ENCODE data around the gene PIK3C2G. TPM values are rescaled to one million over a fixed set of nuclear protein-coding genes. Genes with fewer than 3 reads are reported as not detected.
"Not testable (repeated sequence)": the region's sequence is repeated elsewhere in the genome, so short reads cannot be mapped to it uniquely, and the experiment has no call there.

The PIK3C2G gene
- total RNA-seq, 1 experiment from 2014 or later: not detected

DNA sequence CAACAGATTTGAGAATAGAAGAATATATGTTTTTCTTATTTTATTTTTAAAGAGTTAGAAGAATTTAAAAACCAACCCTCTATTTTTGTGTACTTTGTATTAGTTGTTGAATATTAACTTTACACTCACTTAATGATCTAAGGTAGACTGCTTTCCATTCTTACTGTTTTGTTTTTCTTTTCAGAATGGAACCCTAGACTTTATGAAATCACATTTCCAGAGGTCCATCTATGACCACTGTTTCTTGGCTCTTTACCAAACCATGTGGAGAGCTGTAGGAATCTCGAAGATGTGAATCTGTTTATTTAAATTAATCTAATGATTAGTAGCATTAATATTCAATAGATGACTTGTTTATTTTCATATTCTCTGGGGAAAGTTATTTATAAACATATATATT is 7.2 kb upstream of the PIK3C2G start:
- Mint-ChIP-seq H3K27ac (no peak overlapping the region), H3K27me3 (ENCODE audit: low read depth) (no peaks in the 10 kb centered on the region), H3K4me1 (no peaks in the 10 kb centered on the region), H3K4me3 (no peak overlapping the region), H3K9me3 (no peaks in the 10 kb centered on the region), H3K36me3 (ENCODE audit: insufficient read depth in 1 of 3, low read depth in 3 of 3) (no peaks in the 10 kb centered on the region)
- Histone ChIP-seq H3K23ac (ENCODE audit: insufficient read length, low read depth, low read length) (no peak overlapping the region), H2BK120ac (ENCODE audit: low read depth, low read length, poor library complexity, severe bottlenecking) (no peak overlapping the region), H3K14ac (ENCODE audit: insufficient read depth, low read length) (no peak overlapping the region), H3K27me3 (ENCODE audit: insufficient read depth, low read length) (no peaks in the 10 kb centered on the region), H3K79me2 (ENCODE audit: insufficient read depth, low read length) (no peaks in the 10 kb centered on the region), H3K27ac (ENCODE audit: insufficient read length, low read depth, low read length) (no peak overlapping the region), H3K18ac (ENCODE audit: insufficient read length, low read depth, low read length) (no peak overlapping the region), H2AFZ (ENCODE audit: low read length) (no peak overlapping the region), H2BK20ac (ENCODE audit: low read depth, low read length, poor library complexity, severe bottlenecking) (no peak overlapping the region), H3K9ac (ENCODE audit: extremely low read depth, insufficient read length, low read length) (no peak overlapping the region), H2BK5ac (ENCODE audit: insufficient read length, low read length) (no peak overlapping the region), H4K20me1 (ENCODE audit: control insufficient read depth, insufficient read depth, insufficient read length) (no peaks in the 10 kb centered on the region), H4K8ac (replicated peaks; ENCODE audit: insufficient read length, low read depth, low read length) (no peak overlapping the region), H3K9me3 (ENCODE audit: control insufficient read depth, low read depth, low read length) (no peaks in the 10 kb centered on the region), H3K56ac (ENCODE audit: insufficient read length, low read depth, low read length) (no peak overlapping the region), H3K4me2 (ENCODE audit: insufficient read depth, insufficient read length, low read length) (no peak overlapping the region), H2AK5ac (ENCODE audit: insufficient read length, low read length) (no peak overlapping the region), H3K4ac (ENCODE audit: low read depth, low read length) (no peak overlapping the region), H3K79me1 (ENCODE audit: insufficient read depth, low read depth, low read length, poor library complexity, severe bottlenecking) (no peaks in the 10 kb centered on the region), H3T11ph (ENCODE audit: low read length) (no peak overlapping the region), H4K91ac (ENCODE audit: insufficient read length, low read depth, low read length) (no peak overlapping the region), H4K5ac (ENCODE audit: insufficient read length, low read depth, low read length) (no peak overlapping the region), H2BK12ac (ENCODE audit: insufficient read length, low read depth, low read length) (no peak overlapping the region), H3K23me2 (ENCODE audit: insufficient read length, low read depth, low read length, poor library complexity, severe bottlenecking) (no peaks in the 10 kb centered on the region), H2BK15ac (ENCODE audit: low read depth, low read length) (no peak overlapping the region), H3K4me1 (ENCODE audit: insufficient read depth, low read length) (no peaks in the 10 kb centered on the region)
- TF ChIP-seq, protein P1, sequence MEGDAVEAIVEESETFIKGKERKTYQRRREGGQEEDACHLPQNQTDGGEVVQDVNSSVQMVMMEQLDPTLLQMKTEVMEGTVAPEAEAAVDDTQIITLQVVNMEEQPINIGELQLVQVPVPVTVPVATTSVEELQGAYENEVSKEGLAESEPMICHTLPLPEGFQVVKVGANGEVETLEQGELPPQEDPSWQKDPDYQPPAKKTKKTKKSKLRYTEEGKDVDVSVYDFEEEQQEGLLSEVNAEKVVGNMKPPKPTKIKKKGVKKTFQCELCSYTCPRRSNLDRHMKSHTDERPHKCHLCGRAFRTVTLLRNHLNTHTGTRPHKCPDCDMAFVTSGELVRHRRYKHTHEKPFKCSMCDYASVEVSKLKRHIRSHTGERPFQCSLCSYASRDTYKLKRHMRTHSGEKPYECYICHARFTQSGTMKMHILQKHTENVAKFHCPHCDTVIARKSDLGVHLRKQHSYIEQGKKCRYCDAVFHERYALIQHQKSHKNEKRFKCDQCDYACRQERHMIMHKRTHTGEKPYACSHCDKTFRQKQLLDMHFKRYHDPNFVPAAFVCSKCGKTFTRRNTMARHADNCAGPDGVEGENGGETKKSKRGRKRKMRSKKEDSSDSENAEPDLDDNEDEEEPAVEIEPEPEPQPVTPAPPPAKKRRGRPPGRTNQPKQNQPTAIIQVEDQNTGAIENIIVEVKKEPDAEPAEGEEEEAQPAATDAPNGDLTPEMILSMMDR (conservative IDR thresholded peaks at IDR 0.05): no peak
- no CpG with 5 or more reads among the region's 1 CpG for WGBS (ENCODE audit: extremely low coverage, insufficient read length, low lambda C conversion rate)
- no peak for DNase-seq

DNA sequence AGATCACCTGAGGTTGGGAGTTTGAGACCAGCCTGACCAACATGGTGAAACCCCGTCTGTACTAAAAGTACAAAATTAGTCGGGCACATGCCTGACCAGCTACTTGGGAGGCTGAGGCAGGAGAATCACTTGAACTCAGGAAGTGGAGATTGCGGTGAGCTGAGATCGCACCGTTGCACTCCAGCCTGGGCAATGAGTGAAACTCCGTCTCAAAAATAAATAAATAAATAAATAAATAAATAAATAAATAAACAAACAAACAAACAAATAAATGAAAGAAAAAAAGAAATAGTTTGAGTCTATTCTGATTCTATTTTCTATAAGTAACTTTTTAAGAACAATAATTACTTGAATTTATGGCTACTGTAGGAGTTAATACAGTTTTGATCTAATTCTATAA is 6.3 kb upstream of the PIK3C2G start:
- not testable (repeated sequence) for H3K27ac Mint-ChIP-seq; H3K14ac ChIP-seq (ENCODE audit: insufficient read depth, low read length); H4K5ac ChIP-seq (ENCODE audit: insufficient read length, low read depth, low read length); DNase-seq; H2BK15ac ChIP-seq (ENCODE audit: low read depth, low read length); H3K9ac ChIP-seq (ENCODE audit: extremely low read depth, insufficient read length, low read length); H4K8ac ChIP-seq (replicated peaks; ENCODE audit: insufficient read length, low read depth, low read length); H3K23ac ChIP-seq (ENCODE audit: insufficient read length, low read depth, low read length); H3T11ph ChIP-seq (ENCODE audit: low read length); H3K4ac ChIP-seq (ENCODE audit: low read depth, low read length); H3K18ac ChIP-seq (ENCODE audit: insufficient read length, low read depth, low read length); H3K27me3 Mint-ChIP-seq (ENCODE audit: low read depth); H3K23me2 ChIP-seq (ENCODE audit: insufficient read length, low read depth, low read length, poor library complexity, severe bottlenecking); H3K79me2 ChIP-seq (ENCODE audit: insufficient read depth, low read length); H2BK120ac ChIP-seq (ENCODE audit: low read depth, low read length, poor library complexity, severe bottlenecking); H2AK5ac ChIP-seq (ENCODE audit: insufficient read length, low read length); H2BK20ac ChIP-seq (ENCODE audit: low read depth, low read length, poor library complexity, severe bottlenecking); H3K4me3 Mint-ChIP-seq; H2BK12ac ChIP-seq (ENCODE audit: insufficient read length, low read depth, low read length); H3K4me1 Mint-ChIP-seq; H3K56ac ChIP-seq (ENCODE audit: insufficient read length, low read depth, low read length); H4K91ac ChIP-seq (ENCODE audit: insufficient read length, low read depth, low read length); H3K4me1 ChIP-seq (ENCODE audit: insufficient read depth, low read length); H3K9me3 Mint-ChIP-seq; H2AFZ ChIP-seq (ENCODE audit: low read length); H3K36me3 Mint-ChIP-seq (ENCODE audit: insufficient read depth in 1 of 3, low read depth in 3 of 3); H3K9me3 ChIP-seq (ENCODE audit: control insufficient read depth, low read depth, low read length); H3K27me3 ChIP-seq (ENCODE audit: insufficient read depth, low read length); H3K4me2 ChIP-seq (ENCODE audit: insufficient read depth, insufficient read length, low read length); H3K79me1 ChIP-seq (ENCODE audit: insufficient read depth, low read depth, low read length, poor library complexity, severe bottlenecking); H2BK5ac ChIP-seq (ENCODE audit: insufficient read length, low read length); H3K27ac ChIP-seq (ENCODE audit: insufficient read length, low read depth, low read length); H4K20me1 ChIP-seq (ENCODE audit: control insufficient read depth, insufficient read depth, insufficient read length)
- WGBS (ENCODE audit: extremely low coverage, insufficient read length, low lambda C conversion rate): no CpG with 5 or more reads among the region's 6 CpGs
